GM21576 (cell line): ENCODE data around the gene ALPL.

Source experiments
- ATAC-seq: cut with Tn5 transposase; IDR thresholded peaks from one replicate; pipeline ENCODE4 v1.9.1; 2021; ENCODE audit warnings: mild to moderate bottlenecking, moderate library complexity; ENCODE audit not compliant: unreplicated experiment

Gene ALPL

DNA sequence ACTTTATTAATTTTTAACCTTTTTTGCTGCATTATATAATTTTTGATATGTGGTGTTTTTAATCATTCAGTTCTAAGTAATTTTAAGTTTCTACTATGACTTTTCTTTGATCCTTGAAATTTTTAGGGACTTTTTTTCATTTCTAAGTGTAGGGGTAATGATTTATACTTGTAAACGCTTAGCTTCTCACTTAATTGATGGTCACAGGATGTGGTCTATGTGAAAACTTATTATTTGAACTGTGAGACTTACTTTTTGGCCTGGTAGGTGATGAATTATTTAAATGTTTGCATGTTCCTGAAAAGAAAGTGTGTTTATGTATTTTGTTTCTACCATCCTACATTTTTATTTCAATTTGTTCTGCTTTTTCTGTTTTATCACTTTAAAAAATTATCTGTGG is 17.2 kb downstream of the ALPL start:
- no peak for ATAC-seq

DNA sequence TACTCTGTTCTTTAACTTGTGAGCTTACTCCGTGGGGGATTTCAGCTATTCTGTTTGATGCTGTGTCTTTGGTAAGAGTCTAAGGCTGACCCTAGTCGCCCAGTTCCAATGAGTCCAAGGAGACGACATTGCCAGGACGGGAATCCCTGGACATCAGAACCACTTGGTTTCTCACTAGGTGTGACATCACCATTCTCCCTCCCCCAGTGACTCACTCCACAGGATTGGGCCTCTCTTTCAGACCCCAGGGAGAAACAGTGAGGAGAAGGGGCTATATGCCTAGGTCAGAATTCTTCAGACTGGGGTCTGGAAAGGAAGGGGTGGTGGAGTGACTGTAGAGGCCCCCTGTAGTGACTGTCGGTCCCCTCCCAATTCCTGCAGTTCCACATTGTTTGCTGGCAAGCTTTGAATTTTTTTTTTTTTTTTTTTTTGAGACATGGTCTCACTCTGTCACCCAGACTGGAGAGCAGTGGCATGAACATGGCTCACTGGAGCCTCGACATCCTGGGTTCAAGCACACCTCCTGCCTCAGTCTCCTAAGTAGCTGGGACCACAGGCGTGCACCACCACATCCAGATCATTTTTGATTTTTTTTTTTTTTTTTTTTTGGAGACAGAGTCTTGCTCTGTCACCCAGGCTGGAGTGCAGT is 21.3 kb downstream of the ALPL start:
- no peak for ATAC-seq

DNA sequence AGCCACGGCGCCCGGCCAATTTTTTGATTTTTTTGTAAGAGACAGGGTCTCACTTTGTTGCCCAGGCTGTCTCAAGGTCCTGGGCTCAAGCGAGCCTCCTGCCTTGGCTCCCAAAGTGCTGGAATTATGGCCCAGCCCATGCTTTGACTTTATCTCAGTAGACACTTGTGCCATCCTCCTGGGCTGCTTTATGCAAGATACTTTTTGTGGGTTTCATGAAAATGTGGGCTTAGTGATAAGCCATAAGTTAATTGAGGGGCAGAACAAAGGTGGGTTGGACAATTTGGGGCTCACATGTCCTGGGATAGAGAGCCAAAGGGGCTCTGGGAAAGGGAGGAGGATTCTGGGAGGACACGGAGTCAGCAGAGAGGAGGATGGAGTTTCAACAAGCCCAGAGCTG is 22.0 kb downstream of the ALPL start:
- ATAC-seq: no peak

DNA sequence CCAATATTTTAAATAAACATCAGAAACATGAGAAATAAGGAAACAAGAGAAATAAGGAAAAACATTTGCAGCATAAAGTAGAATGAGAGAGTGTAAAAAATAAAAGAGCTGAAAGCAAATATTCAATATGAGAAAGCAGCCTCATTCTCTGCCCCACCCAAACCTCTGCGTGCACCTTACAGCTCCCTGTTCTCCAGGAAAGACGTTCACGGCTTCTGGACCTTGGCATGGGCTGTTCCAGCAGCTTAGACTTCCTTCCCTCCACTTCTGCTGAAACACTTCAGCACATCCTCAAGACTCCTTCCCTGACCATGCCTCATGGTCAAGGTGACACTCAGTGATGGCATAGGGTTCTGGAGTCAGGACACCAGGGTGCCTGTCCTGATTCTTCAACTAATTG is 23.3 kb downstream of the ALPL start:
- no peak for ATAC-seq

DNA sequence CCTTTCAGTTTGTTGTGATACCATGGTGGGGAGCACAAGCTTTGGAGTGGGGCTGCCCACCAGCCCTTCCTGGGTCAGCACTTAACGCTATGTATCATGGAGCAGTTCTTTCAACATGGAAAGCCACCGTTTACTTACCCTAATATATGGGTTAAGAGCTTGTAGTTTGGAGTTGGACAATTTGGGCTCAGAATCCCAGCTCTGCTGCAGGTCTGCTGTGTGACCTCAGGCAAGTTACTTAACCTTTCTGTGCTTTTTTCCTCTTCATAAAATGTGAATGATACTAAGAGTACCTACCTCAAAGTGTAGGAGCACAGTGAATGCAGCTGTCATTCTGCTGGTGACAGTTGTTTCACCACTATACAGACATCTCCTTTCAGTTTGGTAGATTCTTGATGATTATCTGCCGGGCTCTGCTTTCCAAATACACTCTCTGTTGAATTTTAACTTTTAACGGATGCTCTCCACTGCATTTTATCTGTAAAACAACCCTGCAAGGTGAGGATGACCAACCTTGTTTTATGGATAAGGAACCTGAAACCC is 23.8 kb downstream of the ALPL start:
- ATAC-seq: no peak

DNA sequence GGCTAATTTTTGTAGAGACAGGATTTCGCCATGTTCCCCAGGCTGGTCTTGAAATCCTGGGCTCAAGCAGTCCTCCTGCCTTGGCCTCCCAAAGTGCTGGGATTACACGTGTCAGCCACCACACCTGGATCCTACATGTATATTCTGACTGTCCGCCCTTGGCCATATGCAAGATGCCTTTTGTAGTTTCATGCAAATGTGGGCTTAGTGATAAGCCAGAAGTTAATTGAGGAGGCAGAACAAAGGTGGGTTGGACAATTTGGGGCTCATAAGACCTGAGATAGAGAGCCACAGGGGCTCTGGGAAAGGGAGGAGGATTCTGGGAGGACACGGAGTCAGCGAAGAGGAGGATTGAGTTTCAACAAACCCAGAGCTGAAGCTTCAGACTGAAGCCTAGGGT is 24.9 kb downstream of the ALPL start:
- no peak for ATAC-seq

DNA sequence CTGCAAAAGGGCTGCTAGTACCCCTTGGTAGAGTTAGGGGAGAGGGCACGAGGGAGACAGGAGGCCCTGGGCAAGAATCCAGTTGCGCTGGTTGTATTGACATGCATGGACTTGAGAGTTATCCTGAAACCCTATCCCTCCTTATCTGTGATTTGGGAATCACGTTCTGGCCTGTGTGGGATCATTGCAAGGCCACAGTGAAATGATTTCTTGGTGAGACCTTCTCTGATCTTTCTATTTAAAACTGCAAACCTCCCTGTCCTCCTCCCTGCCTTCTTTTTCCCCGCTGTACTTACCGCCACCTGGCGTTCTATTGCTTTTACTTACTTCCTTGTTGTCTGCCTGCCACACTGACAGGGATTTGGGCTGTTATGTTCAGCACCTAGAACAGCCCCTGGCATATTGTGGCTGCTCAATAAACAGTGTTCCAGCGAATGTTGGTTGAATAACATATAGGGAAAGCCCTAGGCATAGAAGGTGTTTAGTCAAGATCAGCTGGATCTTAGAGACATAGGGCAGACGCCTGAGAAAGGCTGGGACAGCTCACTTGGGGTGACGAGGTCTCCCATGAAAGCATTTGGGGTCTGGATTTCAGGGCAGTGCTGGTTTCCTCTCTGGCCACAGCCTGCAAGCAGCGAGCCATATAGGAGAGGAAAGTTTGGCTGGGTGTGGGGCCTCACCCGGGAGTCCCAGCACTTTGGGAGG is 25.6 kb downstream of the ALPL start:
- no peak for ATAC-seq

DNA sequence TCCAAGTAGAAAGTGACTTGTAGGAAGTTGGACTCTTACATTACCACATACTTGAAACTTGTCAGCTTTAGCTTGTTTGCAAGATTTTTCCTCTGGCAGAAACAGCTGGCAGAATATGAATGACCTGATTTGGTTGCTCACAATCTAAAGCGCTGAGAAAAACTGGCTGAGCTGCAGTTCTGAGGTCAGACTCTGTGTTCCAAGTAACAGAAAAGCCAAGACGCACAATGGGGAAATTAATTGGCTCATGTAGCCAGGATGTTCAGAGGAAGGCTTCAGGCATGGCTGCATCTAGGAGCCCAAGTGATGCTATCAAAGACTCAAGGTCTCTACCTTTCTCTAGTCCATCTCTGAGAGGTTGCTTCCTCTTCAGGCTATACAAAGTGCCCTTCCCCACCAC is 27.0 kb downstream of the ALPL start:
- no peak for ATAC-seq

DNA sequence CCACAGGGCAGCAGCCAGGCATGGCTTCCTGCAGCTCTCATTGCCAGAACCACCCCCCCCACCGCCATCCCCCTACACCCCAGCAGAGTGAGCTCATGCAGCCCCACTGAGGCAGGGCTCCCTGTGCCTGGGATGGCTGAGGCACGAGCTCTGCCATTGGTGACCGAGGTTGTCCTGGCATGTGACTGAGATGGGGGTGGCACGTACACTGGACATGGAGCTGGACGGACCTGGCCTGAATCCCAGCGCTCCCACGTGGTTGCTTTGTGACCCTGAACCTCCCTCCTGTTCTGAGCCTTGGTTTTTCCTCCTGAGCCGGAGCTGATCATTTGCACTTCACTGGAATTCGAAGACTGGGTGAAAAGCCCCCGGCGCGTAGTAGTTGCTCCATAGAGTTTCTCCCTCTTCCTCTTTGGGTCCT is 28.3 kb downstream of the ALPL start:
- ATAC-seq: no peak

DNA sequence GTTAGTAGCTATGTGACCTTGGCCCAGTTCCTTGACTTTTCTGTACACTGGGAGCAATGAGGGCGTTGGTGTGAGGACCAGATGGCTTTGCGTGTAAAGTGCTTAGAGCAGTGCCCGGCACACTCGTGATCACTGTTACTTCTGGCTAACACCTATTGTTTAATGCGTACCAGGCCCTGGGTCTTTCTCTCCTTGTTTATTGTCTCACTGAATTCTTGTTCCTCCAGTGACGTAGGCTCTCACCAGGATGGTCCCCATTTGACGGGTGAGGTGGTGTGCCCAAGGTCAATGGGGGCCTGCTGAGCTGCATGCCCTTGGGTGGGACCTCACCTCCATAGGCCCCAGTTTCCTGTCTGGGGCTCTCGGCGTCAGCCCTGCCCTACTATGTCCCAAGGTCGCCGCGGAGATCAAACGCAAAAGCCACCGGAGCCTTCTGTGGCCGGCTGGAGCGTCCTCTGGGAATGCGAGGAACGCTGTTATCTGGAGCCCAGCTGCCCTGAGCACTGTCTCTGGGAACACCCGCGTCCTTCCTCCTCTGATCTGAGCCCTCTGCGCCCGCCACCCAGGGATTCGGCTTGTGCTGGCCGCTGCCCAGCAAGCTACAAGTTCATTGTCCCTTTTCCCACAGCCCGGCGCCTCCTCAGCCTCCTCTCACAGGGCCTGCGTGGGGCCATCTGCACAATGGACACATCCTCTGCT is 28.9 kb downstream of the ALPL start:
- ATAC-seq: no peak

DNA sequence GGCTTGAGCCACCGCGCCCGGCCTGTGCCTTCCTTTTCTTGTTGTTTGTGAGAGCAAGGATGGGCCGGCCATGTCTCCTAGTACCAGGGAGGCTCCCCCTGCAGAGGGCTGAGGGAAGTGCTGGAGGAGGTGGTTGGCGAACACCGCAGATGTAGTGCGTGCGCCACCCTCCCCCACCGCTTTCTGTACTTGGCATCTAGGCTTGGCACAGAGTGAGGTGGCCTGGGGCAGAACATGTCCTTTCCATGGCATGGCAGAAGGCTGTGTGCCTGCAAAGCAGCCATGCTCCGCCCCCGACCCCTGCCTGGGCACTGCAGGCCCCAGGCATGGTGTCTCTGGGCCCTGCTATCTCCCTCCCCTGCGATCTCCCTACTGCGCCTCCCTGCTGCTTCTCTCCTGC is 30.7 kb downstream of the ALPL start:
- ATAC-seq: no peak

DNA sequence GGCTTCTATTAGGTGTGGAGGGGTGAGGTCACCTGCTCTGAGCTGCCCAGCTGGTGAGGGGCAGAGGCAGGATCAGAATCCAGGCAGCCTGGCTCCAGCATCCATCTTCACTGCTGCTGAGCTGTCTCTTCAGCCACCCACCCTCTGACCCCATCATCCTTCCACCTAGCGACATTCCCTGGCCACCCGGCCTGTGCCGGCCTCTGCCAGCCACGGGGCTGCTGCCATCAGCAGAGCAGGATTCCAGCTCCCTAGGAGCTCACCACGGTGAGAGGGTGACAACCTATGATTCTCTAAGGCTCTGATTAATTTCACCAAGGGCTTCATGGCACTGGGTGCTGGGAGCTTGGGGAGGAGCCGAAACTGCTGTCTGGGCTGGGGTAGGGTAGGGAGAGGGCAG is 32.1 kb downstream of the ALPL start:
- no peak for ATAC-seq

DNA sequence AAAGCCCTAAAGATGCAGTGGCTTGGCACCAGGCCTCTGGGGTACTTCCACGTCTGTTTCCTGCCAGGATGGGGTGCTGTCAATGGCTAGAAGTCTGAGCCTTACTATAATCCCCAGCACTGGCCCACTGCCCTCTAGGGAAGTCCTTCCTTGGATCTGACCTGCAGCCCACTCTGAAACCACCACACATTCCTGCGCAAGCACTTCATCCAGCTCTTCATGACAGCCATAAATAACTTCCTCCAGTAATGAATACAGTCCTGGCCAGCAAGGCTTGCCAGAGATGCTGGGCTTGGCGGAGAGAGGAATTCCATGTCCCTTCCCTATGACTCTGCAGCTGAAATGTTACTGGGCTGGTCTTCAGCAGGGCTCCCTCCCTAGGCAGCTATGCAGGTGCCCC is 32.6 kb downstream of the ALPL start:
- ATAC-seq: no peak

DNA sequence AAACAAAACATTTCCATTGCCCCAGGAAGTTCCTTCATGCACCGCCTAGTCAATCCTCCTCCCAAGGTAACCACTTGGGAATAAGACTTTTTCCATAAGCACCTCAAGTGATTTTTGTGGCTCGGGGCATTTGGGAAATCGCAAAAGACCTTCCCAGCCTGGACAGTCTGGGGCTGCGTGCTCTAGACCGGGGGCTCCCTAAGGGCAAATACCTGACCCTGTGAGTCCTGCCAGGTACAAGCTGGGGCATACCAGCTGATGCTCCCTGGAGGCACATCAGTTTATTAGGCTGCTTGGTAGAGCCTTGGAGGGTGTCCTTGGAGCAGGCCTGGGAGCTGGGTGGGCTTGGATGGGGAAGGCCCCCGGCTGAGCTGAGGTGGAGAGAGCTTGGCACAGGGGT is 34.4 kb downstream of the ALPL start:
- no peak for ATAC-seq

DNA sequence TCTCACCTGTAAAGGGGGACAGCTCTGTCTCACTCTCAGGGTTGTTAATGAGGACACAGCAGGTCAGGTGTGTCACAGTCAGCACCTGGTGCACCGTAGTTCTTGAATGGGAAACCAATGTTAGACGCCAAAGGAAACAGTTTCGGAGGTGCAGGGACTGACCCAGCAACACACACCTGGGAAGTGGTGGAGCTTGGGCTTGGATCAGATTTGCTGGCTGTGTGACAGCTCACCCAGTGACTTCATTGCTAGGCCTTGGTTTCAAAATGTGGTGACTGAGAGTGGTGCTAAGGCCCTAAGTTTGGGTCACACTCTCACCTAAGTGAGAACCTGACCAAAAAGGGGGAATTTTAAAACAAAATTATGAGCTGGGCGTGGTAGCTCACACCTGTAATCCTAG is 34.9 kb downstream of the ALPL start:
- ATAC-seq: no peak

DNA sequence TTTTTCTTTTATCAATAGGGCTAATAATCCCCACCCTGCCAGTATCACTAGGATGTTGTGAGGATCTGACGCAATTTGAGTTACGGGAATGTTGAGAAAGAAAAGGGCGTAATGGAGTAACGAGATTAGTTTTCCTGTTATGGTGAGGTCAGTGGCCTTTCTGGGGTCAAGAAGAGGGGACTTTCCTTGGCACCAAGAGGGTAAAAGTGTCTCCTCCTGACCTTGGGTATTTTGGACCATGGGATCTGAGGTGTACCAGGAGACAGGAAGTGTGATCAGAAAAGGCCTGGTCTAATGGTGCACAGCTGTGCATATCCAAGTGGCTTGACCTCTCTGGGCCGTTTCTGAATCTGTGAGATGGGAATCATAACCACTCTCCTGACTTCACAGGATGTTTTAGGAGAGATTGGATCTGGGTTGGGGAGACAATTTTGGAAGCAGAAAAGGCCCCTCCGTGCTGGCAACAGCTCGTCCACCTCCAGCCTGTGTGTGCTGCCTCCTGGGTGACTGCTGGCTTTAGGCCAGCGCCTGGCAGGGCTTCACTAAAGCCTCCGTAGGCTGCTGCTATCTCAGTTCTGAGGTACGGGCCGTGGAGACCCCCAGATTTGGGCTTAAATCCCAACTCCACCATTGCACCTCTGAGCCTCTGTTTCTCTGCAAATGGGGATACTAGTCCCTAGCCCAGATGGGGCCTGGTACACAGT is 37.1 kb downstream of the ALPL start:
- ATAC-seq: no peak

DNA sequence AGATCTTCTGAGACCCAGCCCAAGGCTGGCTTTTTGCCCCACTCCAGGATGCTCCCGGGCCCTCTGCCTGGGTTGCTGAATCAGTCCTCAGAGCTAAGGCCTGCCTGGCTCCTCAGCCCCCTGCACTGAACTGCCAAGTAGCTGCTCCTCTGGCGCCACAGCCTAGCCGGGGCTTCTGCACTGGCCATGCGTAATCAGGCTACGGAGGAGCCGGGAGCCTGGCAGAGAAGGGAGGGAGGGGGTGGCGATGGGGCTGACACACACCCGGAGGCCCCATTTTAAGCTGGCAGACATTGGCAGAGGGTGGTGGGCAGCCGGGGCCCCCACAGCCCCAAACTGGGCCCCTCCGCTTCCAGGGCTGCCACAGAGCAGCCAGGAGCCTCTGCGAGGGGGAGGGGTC is 38.7 kb downstream of the ALPL start:
- ATAC-seq: no peak

DNA sequence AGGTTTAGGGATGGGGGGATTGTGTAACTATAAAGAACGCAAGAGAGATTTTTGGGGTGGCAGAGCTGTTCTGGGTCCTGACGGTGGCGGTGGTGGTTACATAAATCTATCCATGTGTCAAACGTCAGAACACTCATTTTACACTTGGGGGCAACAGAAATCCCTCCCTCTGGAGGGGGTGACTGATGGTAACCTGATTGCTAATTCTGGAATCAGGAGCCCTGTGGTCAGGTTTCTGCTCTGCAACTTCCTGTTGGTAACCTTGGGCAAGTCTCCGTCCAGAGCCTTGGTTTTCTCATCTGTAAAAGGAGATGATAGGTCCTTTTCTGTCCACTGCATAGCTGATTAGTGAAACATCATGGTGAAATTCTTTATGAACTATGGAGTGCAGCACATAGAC is 40.9 kb downstream of the ALPL start:
- no peak for ATAC-seq

DNA sequence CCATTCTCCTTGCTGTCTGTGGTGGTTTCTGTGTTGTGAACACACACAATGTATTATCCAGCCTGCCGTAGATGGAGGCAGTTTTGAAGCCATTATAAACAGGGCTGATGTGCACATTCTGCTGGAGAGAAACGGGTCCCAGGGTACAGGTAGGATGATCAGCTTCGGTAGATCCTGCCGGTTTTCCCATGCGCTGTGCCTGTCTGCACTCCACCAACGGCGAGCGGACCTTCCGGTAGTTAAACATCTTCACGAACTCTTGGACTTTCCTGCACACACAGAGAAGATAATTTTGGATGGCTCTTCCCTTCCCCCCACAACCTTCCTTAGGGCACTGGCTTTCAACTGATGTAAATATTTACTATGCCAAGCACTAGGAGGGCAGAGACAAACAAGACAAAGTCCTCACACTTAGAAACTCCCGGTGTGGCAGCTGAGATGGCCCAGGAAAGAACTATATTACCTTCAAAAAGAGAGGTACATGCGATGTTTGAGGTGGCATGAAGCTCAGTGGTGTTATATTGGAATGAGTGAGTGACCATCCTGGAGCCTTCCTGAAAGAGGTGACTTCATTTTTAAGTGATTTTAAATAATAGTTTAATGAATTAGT is 41.7 kb downstream of the ALPL start:
- no peak for ATAC-seq

DNA sequence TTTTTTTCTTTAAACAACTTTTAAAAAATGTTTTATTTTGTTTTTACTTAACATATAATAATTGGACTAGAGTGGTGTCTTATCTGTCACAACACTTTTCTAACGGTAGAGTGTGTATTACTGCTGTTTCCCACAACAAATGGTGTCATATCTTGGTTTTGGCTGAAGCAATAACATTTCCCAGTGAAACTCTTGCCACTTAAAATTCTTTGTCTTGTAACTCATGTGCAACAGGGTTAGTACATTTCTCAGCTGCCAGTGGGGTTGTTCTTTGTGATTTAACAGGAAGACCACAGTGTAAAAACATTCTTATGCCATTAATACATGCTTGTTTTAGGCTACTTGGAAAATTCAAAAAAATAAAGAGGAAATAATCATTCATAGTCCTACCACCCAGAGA is 43.5 kb downstream of the ALPL start:
- no peak for ATAC-seq
